Kidney capillary endothelial cell (primary cell): ENCODE data around the gene C13orf46.
"Not testable (repeated sequence)": the region's sequence is repeated elsewhere in the genome, so short reads cannot be mapped to it uniquely, and the experiment has no call there.

Experiments used
- DNase-seq: peaks from one replicate; pipeline ENCODE4 v3.0.0-alpha.2; 2018; ENCODE audit warnings: low spot score

Gene C13orf46

DNA sequence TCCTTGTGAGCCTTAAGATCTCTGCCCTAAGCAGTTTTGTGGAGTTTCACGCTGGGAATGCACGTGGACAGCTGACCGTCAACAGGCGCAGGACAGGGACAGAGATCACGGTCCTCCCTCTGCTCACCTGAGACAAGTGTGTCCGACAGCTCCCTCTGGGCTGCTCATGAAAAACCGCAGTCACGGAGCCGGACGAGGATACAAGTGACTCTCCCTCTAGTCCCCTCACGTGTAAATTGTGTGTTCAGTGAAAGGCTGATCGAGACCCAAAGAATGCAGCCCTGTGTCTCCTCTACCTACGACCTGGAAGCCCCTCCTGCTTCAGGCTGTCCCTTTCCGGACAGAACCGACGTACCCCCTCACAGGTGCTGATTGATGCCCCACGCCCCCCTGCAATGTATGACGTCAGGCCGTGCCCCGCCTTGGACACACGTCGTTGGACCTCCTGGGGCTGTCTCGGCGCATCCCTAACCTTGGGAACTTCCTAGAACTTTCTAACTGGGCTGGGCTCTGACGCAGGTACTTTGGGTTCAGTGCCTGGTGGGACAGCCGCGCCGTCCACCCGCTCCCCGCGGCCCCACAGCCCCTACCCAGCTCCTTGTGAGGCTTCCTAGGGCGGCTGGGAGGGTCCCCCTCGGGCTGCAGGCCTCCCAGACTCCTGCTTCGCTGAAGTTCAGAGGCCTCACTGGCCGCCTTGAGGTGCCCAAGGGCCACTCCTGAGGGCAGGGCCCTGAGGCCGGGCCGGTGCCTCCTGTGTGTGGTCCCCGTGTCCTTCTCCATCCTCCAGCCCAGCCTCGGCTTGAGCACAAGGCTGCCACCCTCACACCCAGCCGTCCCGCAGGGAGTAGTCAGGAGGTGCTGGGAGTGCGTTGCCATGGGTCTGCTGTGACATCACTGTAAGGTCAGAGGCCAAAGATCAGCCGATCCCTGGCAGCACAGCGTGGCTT lies at the start of gene C13orf46:
Gene C13orf46, minus strand, starts transcription at position 859 of the 947 bp plus-strand sequence. Its CDS starts 79 bp downstream, at position 780.
- no peak for DNase-seq

DNA sequence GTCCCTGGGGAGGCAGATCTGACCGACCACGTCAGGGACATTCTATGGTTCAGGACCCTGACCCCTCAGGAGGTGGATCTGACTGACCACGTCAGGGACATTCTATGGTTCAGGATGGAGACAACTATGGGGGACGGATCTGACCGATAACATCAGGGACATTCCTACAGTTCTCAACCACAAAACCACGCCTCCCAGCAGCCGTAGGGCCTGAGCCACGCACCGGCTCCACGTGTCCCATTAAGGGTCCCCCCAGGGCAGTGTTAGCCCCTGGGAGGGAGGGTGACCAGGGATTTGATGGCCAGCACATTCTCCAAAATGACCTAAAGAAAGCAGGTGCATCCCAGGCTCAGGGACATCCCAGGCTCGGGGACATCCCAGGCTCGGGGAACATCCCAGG lies 49.0 kb upstream of the C13orf46 start:
- no peak for DNase-seq

DNA sequence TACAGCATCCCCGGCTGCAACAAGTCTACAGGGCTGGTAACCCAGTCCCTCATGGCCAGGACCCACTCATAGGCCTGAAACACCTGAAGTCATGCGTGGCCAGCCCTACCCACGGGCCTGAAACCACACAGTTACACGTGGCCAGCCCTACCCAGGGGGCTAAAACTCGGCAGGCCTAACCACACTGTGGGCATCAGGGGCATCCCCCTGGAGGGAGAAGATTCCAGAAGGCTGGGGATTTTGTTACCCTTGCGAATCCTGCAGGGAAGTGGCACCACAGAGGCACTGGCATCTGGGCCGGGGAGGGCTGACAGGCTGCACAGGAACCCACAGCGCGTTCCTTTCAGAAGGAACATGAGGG lies 48.4 kb upstream of the C13orf46 start:
- DNase-seq, result no peak

DNA sequence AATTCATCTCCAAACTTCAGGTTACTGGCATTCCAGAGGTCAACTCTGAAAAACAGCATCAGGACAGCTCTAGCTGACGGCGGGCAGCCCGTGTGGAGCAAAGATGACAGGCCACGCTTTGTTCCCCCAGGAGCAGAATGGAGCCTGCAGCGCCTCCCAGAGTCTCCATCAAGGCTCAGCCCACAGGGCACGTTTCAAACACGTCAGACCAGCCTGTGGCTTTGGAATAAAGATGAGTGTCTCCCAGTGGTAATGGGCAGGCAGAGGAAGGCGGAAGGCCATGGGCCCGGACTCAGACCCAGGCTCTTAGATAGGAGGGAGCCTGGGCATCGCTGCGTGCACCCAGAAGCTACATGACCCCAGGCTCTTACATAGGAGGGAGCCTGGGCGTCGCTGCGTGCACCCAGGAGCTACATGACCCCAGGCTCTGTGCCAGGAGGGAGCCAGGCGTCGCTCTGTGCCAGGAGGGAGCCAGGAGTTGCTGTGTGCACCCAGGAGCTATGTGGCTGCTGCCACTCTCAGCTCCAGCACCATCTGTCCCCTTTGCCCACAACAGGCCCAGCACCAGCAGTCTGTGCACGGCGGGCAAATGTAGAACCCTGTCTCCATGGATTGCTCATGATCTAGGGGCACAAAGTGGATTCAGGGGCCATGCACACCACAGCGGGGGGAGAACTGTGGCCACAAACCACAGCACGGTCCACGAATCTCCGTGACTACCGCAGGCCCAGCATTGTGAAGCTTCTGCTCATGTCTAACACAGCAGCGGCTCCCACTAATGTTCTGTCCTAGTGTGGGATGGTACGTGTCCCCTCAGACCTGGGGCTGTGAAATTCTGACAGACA lies 47.8 kb upstream of the C13orf46 start:
- DNase-seq, result no peak

DNA sequence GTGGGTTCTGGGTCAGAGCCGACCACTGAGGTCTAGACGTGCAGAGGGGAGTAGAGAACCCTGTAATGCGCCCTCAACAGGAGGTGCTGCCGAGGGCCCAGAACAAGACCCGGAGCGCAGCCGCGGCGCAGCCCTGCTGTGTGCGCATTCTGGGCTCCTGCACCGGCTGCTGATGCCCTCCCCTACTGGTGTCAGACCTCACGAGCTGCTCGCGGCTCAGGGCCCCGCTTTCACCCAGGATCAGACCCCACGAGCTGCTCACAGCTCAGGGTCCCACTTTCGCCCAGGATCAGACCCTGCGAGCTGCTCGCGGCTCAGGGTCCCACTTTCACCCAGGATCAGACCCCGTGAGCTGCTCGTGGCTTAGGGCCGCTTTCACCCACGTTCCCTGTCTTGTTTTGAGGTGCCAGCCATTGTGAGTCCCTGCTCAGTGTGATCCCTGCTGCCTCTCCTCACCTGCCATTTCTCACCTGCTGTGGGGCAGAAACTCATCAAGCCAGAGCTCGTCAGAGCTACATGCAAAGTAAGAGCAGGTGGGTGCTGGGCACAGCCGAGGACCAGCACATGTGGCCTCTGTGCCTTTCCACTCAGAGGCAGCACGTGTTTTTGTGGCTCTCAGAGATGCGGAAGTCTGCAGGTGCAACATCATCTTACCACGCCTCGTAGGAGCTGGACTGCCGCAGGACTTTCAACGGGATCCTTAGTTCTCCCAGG lies 47.0 kb upstream of the C13orf46 start:
- DNase-seq, result no peak

DNA sequence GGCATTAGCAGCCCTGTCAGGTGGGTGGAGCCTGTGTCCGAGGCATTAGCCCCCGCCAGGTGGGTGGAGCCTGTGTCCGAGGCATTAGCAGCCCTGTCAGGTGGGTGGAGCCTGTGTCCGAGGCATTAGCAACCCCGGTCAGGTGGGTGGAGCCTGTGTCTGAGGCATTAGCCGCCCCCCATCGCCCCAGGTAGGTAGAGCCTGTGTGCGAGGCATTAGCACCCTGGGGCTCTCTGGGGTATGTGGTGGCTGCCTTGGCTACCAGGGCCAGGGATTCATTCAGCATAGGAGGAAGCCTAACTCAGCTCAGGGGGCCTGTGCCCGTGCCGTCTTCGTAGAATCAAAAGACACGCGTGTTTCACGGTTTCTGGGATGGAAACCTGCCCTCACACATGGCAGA lies 46.3 kb upstream of the C13orf46 start:
- not testable (repeated sequence) for DNase-seq

DNA sequence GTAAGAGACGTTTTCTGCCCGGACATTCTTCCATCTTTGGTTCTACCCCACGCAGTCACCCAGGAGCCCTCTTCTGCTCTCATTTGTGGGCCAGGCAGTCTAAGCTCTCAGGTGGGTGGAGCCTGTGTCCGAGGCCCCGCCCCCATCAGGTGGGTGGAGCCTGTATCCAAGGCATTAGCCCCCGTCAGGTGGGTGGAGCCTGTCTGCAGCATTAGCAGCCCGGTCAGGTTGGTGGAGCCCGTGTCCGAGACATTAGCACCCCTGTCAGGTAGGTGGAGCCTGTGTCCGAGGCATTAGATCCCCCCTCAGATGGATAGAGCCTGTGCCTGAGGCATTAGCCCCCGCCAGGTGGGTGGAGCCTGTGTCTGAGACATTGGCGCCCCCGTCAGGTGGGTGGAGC lies 45.5 kb upstream of the C13orf46 start:
- no peak for DNase-seq

DNA sequence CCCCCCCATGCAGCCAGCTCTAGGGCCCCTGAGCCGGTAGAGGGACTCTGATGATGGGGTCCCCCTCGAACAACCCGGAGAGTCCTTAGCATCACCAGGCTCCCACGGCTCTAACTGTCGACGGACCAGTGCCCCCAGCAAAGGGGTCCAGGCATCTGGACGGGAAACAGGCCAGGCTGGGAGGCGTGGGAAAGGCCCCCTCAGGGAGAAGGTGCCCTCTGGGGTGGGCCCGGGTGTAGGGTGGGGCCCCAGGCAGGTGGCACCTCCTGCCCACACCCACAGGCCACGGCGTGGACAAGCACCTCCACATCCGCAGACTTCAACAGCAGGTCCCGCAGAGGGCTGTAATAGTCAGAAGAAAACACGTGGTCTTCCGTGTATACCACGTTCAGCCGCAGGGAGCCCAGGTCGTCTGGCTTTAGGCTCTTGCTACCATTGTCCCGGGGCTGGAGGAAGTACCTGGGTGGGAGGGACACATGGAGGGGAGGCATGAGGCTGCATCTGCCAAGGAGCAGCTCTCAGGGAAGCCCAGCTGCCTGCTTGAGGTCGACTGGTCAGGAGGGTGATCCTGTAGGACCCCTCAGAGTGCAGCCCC lies 44.7 kb upstream of the C13orf46 start:
- no peak for DNase-seq

DNA sequence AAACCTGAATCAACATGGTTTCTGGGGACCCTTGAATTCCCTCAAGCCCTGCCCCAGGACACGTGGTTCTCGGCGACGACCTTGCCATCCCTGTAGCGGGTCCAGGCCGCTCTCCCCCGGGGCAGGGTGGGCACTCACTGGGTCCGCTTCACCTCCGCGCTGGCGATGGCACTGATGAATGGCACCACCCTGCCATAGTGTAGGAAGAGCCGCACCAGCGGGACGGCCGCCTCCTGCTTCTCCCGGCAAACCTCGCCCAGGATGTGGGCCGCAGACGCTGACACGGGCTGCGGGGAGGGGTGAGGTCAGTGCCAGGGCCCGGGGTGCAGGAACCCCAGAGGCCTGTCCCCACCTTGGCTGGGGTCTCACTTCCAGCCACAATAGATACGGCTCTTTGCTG lies 44.1 kb upstream of the C13orf46 start:
- DNase-seq, result no peak

DNA sequence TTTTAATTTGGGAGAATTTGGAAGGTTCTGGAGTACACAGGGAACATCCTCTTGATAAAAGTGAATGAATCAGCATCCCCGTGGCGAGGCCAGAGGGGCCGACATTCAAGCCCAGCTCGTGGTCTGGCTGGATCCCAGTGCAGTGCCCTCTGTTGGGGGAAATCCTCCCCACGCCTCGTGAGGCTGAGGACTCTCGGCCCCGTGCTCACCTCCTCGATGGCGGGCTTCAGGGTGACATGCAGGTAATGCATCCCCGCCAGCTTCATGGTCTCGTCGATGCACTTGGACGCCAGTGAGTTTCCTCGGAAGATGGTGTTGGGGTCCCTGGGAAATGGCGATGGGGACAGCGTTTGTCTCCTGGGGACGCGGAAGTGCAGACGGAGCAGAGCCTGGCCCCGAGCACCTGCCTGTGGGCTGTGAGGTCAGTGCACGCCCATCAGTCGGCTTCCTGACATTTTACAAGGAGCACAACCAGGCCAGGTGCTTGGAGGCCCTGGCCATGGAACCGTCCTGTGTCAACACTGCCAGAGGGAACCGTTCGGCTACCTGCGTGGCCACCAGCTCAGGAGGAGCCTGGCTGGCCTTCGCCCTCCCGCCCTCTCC lies 43.3 kb upstream of the C13orf46 start:
- DNase-seq, result no peak

DNA sequence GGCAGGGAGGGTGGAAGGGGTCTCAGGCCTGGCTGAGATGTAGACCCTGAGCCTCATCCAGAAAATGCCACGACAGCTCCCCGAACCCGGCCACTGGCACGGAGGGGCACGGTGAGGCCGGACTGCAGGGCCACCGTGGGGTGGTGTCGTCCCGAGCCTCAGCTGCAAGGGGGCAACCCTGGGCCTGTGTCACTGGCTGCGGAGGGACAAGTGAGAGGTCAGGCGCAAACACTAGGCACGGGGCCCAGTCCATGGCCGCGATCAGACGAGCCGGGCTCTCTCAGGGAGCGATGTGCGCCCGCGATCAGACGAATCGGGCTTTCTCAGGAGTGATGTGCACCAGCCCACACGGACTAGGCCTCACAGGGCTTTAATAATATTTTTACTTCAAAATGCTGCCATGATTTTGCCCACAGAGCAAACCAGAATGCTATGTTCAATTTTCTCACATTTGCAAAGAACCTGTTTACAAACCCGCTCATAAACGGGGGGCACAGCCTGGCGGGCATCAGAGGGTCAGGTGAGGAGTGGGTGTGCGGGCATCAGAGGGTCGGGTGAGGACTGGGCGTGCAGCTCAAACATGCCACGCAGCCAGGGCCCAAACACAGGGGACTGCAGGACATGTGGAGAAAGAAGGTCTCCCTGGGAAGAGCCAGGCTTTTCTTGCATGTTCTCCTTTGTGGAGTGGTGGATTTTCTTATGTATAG lies 42.6 kb upstream of the C13orf46 start:
- DNase-seq, result no peak

DNA sequence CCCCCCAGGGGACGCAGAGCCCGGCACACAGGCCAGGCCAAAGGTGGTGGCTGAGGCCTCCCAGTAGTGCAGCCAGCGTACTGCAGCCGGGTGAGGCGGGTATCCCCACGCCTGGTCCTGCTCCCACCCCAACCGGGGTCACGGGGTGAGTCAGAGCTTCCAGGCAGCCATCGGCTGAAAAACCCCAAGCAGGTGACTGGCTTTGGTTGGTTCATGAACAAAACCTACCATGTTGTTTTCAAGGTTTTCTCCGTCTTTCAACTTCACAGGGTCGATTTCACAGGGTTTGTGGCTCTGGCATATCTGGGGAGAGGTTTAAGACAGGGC lies 42.1 kb upstream of the C13orf46 start:
- no peak for DNase-seq

DNA sequence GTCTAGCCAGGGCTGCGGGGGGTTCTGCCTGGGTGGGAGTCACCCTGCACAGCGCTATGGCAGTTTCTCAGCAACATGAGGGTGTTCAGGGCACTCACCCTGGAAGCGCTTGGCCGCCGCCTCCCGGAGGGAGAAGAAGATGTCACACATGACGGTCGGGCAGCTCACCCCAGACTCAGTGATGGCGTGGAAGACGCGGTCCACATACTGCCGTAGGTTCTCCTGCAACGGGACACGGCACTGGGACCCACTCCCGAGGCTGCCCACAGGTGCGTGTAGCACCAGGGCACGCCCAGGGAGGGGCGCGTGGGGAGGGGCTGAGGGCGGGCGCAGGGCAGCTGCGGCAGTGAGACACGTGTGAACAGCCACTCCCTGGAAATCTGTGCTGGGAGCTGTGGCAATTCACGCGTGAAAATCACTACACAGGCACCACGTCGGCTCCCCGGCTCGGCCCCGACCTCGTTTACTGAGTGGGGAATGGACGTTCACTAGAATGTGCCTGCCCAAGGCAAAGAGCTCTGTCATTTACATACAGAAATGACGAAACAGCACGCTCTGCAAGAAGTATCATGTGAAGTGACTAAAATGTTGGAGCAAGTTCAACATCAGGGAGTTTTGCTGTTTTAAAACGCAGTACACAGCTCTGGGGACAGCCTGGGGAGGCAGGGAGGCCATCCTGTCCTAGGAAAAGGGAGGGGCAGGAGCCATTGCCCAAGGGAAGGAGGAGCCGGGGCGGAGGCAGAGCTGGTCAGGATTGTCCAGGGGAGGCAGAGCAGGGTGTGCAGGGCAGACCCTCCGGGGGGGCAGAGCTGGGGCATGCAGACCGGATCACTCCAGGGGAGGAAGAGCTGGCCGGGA lies 41.5 kb upstream of the C13orf46 start:
- no peak for DNase-seq

DNA sequence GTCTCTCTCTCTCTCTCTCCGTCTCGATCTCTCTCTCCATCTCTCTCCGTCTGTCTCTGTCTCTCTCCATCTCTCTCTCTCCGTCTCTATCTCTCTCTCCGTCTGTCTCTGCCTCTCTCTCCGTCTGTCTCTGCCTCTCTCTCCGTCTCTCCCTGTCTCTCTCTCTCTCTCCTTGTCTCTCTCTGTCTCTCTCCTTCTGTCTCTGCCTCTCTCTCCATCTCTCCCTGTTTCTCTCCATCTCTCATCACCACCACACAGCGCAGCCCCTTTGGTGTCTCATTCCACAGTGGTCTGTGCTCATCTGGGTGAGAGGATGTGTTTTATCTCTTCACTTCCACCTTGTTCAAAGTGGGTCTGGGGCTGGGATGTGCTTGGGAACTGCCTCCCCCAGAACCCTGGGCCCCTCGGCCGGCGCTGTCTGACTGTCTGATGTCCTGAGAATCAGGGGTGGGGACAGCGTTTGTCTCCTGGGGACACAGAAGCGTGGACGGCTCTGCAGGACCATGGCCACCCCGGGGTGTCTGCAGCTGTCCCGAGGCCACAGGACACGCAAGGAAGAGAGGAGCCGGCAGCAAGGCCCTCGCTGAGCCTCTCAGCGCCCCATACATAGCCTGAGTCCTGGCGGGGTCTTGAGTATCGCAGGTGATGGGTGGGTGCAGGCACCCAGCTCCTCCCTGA lies 40.2 kb upstream of the C13orf46 start:
- no peak for DNase-seq

DNA sequence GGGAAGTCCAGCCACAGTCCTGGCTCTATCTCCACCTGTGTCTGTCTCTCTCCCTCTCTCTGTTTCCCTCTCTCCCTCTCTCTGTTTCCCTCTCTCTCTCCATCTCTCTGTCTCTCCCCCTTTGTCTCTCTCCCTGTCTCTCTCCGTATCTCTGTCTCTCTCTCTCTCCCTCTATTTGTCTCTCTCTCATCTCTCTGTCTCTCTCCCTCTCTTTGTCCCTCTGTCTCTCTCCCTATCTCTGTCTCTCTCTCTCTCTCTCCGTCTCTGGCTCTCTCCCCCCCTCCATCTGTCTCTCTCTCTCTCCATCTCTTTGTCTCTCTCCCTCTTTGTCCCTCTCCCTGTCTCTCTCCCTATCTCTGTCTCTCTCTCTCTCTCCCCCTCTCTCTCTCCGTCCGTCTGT lies 39.5 kb upstream of the C13orf46 start:
- DNase-seq, result no peak

DNA sequence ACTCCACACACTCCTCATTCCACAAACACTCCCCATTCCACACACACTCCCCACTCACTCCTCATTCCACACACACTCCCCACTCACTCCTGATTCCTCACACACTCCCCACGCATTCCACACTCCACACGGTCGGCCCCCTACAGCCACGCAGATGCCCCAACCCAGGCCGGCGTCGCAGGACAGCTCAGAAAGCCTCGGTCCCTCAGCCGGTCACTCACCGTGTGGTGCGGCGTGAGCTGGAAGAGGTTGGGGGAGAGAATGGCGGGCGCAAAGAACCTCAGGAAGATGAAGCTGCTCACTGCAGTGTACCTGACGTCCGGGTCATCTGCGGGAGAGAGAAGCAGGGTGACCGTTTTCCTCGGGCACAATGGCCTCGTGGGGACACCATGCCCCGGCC lies 39.0 kb upstream of the C13orf46 start:
- DNase-seq, result no peak

DNA sequence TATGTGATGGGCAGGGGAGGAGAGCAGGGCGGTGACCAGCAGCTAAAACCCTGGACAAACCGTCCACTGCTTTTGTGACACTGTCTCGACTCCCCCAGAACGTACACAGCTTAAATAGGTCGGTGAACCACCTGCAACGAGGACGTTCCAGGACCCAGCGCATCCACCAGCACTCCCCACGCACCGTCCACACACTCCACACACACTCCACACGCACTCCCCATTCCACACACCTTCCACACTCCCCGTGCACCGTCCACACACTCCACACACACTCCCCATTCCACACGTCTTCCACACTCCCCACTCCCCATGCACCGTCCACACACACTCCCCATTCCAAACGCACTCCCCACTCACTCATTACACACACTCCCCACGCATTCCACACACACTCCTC lies 38.3 kb upstream of the C13orf46 start:
- no peak for DNase-seq

DNA sequence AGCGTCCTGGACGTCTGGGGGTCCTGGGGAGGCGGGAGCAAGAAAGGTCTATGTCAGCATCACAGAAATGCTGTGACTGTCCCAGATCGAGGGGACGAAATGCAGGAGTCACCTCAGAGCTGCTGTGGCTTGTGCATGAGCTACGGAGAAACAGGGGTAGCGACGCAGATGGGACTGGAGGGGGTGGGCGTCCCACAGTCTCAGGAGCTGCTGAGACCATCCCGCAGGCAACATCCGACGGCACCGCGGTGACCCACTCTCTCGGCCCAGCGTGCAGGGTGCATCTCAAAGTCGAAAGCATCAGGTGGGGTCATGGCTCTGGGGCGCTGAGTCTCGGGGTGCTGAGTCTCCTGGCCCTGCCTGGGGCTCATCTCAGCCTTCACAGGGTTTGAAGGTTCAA lies 37.4 kb upstream of the C13orf46 start:
- DNase-seq, result no peak

DNA sequence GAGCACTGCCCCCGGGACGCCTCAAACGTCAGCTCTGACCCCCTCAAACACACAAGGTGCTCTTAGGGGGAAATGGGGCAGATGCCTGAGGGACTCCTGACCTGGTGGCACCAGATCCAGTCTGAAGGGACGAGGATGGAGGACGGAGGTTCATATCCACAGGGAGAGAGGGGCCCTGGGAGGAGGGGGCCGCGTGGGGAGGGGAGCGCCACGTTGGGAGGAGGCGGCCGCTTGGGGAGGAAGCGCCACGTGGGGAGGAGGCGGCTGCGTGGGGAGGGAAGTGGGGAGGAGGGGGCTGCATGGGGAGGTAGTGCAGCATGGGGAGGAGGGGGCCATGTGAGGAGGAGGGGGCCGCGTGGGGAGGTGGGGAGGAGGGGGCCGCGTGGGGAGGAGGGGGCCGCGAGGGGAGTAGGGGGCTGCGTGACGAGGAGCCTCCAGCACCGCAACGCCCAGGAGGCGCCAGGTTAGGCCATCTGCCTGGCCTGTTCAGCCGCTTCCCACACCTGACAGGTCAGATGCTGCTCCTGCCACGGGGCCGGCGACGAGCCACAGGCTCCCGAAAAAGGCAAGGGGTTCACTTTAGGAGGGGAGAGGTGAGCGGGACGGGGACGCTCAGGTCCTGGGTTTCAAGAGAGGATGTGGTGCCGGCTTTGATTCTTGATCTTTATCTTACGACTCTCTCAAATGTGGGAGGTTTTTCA lies 36.7 kb upstream of the C13orf46 start:
- no peak for DNase-seq
